ENCODE measurements around the gene ONECUT3.

The ONECUT3 gene

DNA sequence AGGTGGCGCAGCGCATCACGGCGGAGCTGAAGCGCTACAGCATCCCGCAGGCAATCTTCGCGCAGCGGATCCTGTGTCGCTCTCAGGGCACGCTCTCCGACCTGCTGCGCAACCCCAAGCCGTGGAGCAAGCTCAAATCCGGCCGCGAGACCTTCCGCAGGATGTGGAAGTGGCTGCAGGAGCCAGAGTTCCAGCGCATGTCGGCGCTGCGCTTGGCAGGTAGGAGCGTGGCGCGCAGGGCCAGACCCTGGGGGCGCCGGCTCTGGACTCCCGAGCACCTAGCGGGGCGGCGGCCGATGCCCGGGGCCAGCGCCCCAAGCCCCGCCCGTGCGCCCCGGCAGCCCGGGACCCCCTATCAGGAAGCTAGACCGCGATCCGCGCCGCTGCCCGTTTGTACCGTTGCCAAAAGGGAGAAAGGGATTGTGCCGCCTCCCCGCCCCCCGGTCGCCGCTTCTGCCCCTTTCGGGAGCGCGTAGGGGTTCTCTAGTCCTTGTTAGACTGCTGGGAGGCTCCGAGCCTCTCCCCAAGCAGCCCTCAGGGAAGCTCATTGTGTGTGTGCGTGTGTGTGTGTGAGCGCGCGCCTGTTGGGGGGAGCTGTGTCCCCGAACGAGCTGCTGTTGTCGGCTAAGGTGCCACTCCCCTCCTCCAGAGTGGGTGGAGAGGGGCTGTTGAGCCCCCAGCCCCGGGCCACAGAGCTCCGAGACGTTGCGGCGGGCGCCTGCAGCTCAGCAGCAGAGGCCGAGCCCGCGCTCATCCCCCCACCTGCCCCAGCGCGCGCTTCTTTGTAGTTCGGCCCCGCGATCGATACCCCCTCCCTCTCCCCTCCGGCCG is 1.5 kb downstream of the ONECUT3 start:
- no peak overlapping the region for H3K14ac ChIP-seq (ENCODE audit: low read length in 2 of 2)

DNA sequence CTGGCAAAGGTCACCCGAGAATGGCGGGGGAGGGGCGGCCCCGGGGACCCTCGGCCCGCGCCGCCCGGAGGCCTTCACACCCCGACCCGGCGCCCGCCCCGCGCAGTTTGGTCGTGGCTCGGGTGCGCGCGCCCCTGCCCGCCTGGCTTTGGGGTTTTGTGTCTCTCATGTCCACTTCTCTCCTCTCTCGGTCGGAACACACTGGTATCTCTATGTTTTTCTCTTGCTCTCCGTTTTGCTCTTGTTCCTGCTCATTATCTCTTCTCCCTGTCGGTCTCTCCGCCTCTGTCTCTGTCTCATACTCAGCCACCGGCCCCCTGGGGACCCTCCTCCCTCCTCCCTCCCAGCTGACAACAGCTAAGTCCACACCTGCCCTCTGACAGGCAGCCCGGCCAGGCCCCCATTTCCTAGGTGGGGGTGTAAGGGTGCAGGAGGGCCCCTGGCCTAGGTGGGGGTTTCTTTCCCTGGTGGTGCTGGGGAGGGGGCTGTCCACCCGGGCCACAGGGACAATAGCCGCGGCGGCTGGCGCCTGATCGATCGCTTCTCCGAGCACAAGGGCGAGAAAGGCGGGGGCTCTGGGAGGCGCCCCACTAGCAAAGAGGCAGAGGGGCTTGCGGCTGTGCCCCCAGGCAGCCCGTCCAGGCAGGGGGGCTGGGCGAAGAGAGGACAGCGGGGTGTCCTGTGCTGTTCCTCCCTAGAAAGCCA is 2.3 kb downstream of the ONECUT3 start:
- H3K4ac ChIP-seq (ENCODE audit: low read depth in 1 of 2, low read length in 2 of 2) = no peak overlapping the region
- no peak overlapping the region for H2AK5ac ChIP-seq (ENCODE audit: low read length, severe bottlenecking)
- peaks cover 17% of the 10 kb centered on the region for H3K4me1 ChIP-seq (ENCODE audit: control insufficient read depth, insufficient read depth, low read depth, low read length)
- DNase-seq = no peak
- H2BK15ac ChIP-seq (ENCODE audit: low read depth, poor library complexity, severe bottlenecking) = no peak overlapping the region
- no peak overlapping the region for H4K91ac ChIP-seq (ENCODE audit: low read length)
- no peaks in the 10 kb centered on the region for H3K9me3 ChIP-seq (ENCODE audit: control insufficient read depth, low read length)
- H3K18ac ChIP-seq (ENCODE audit: low read depth in 1 of 2, low read length in 2 of 2) = no peak overlapping the region
- H3K79me1 ChIP-seq (replicated peaks; ENCODE audit: low read length, poor library complexity, severe bottlenecking) = no peaks in the 10 kb centered on the region
- H3K14ac ChIP-seq (ENCODE audit: low read length in 2 of 2) = no peak overlapping the region
- no peak overlapping the region for H3K23ac ChIP-seq (ENCODE audit: low read length in 2 of 2)
- H2AFZ ChIP-seq (ENCODE audit: low read depth, low read length) = no peak overlapping the region
- H3K27ac ChIP-seq (ENCODE audit: low read length, poor library complexity, severe bottlenecking) = no peak overlapping the region
- H2BK120ac ChIP-seq (ENCODE audit: low read depth, low read length) = no peak overlapping the region
- no peak overlapping the region for H3K4me2 ChIP-seq (ENCODE audit: low read length, poor library complexity, severe bottlenecking)
- no peak overlapping the region for H2BK5ac ChIP-seq (ENCODE audit: low read depth, low read length, poor library complexity, severe bottlenecking)
- peaks cover 0 to 3% of the 10 kb centered on the region in 2 experiments for H3K36me3 ChIP-seq (ENCODE audit: control insufficient read depth in 1 of 2, insufficient read depth in 2 of 2, low read depth in 1 of 2, low read length in 2 of 2)
- WGBS = 1% methylated on average over 36 of the region's 43 CpGs
- no peak overlapping the region for H3K9ac ChIP-seq (ENCODE audit: low read length)
- no peak overlapping the region for H2BK12ac ChIP-seq (ENCODE audit: low read length in 2 of 2)
- H4K8ac ChIP-seq (ENCODE audit: low read length) = no peak overlapping the region
- no peak overlapping the region for H3K4me3 ChIP-seq (ENCODE audit: insufficient read depth in 1 of 2, low read depth in 1 of 2, low read length in 2 of 2)
- H3K27me3 ChIP-seq (ENCODE audit: control insufficient read depth in 1 of 2, insufficient read depth in 1 of 2, low read length in 2 of 2) = peaks cover 84 to 85% of the 10 kb centered on the region in 2 experiments

More for the DNA sequence above, 1.5 kb downstream of the ONECUT3 start:
- H2BK12ac ChIP-seq (ENCODE audit: low read length in 2 of 2) = no peak overlapping the region
- no peak overlapping the region for H3K4me2 ChIP-seq (ENCODE audit: low read length, poor library complexity, severe bottlenecking)
- no peak overlapping the region for H3K4me3 ChIP-seq (ENCODE audit: insufficient read depth in 1 of 2, low read depth in 1 of 2, low read length in 2 of 2)
- no peak overlapping the region for H3K18ac ChIP-seq (ENCODE audit: low read depth in 1 of 2, low read length in 2 of 2)
- no peaks in the 10 kb centered on the region for H3K9me3 ChIP-seq (ENCODE audit: control insufficient read depth, low read length)
- H3K27ac ChIP-seq (ENCODE audit: low read length, poor library complexity, severe bottlenecking) = no peak overlapping the region
- no peak overlapping the region for H3K4ac ChIP-seq (ENCODE audit: low read depth in 1 of 2, low read length in 2 of 2)
- H2BK5ac ChIP-seq (ENCODE audit: low read depth, low read length, poor library complexity, severe bottlenecking) = no peak overlapping the region
- H3K79me1 ChIP-seq (replicated peaks; ENCODE audit: low read length, poor library complexity, severe bottlenecking) = no peaks in the 10 kb centered on the region
- no peak overlapping the region for H4K91ac ChIP-seq (ENCODE audit: low read length)
- H2BK15ac ChIP-seq (ENCODE audit: low read depth, poor library complexity, severe bottlenecking) = no peak overlapping the region
- H3K23ac ChIP-seq (ENCODE audit: low read length in 2 of 2) = no peak overlapping the region
- peaks cover 0 to 3% of the 10 kb centered on the region in 2 experiments for H3K36me3 ChIP-seq (ENCODE audit: control insufficient read depth in 1 of 2, insufficient read depth in 2 of 2, low read depth in 1 of 2, low read length in 2 of 2)
- peak; percentile 30 for DNase-seq
- no peak overlapping the region for H2AK5ac ChIP-seq (ENCODE audit: low read length, severe bottlenecking)
- 3% methylated on average over 72 of the region's 80 CpGs for WGBS
- H3K9ac ChIP-seq (ENCODE audit: low read length) = no peak overlapping the region
- H2BK120ac ChIP-seq (ENCODE audit: low read depth, low read length) = no peak overlapping the region
- peaks cover 84 to 85% of the 10 kb centered on the region in 2 experiments for H3K27me3 ChIP-seq (ENCODE audit: control insufficient read depth in 1 of 2, insufficient read depth in 1 of 2, low read length in 2 of 2)
- no peak overlapping the region for H2AFZ ChIP-seq (ENCODE audit: low read depth, low read length)
- peaks cover 17% of the 10 kb centered on the region for H3K4me1 ChIP-seq (ENCODE audit: control insufficient read depth, insufficient read depth, low read depth, low read length)
- H4K8ac ChIP-seq (ENCODE audit: low read length) = no peak overlapping the region

DNA sequence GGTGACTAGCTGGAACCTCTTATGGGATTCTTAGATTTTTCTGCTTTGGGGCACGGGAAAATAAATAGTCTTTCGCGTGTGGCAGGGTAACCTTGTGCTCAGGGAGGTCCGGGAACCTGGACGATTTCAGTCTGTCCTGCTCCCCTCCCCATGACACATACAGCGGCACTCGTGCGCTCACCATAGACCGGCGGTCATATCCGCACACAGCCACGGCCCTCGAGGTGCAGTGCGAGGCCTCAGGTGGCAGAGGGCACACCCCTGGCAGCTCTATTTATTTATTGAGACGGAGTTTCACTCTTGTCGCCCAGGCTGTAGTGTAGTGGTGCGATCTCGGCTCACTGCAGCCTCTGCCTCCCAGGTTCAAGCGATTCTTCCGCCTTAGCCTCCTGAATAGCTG is 3.0 kb downstream of the ONECUT3 start:
- Histone ChIP-seq H2BK15ac (ENCODE audit: low read depth, poor library complexity, severe bottlenecking) (no peak overlapping the region), H4K91ac (ENCODE audit: low read length) (no peak overlapping the region), H3K18ac (ENCODE audit: low read depth in 1 of 2, low read length in 2 of 2) (no peak overlapping the region), H3K14ac (ENCODE audit: low read length in 2 of 2) (no peak overlapping the region), H3K36me3 (ENCODE audit: control insufficient read depth in 1 of 2, insufficient read depth in 2 of 2, low read depth in 1 of 2, low read length in 2 of 2) (peaks cover 0 to 3% of the 10 kb centered on the region in 2 experiments), H3K4me2 (ENCODE audit: low read length, poor library complexity, severe bottlenecking) (no peak overlapping the region), H3K9ac (ENCODE audit: low read length) (no peak overlapping the region), H2AFZ (ENCODE audit: low read depth, low read length) (no peak overlapping the region), H2AK5ac (ENCODE audit: low read length, severe bottlenecking) (no peak overlapping the region), H3K27me3 (ENCODE audit: control insufficient read depth in 1 of 2, insufficient read depth in 1 of 2, low read length in 2 of 2) (peaks cover 84% of the 10 kb centered on the region in 2 experiments), H2BK5ac (ENCODE audit: low read depth, low read length, poor library complexity, severe bottlenecking) (no peak overlapping the region), H2BK120ac (ENCODE audit: low read depth, low read length) (no peak overlapping the region), H3K9me3 (ENCODE audit: control insufficient read depth, low read length) (no peaks in the 10 kb centered on the region), H3K23ac (ENCODE audit: low read length in 2 of 2) (no peak overlapping the region), H2BK12ac (ENCODE audit: low read length in 2 of 2) (no peak overlapping the region), H3K4me1 (ENCODE audit: control insufficient read depth, insufficient read depth, low read depth, low read length) (peaks cover 17% of the 10 kb centered on the region), H3K27ac (ENCODE audit: low read length, poor library complexity, severe bottlenecking) (no peak overlapping the region), H3K4ac (ENCODE audit: low read depth in 1 of 2, low read length in 2 of 2) (no peak overlapping the region), H3K4me3 (ENCODE audit: insufficient read depth in 1 of 2, low read depth in 1 of 2, low read length in 2 of 2) (no peak overlapping the region), H3K79me1 (replicated peaks; ENCODE audit: low read length, poor library complexity, severe bottlenecking) (no peaks in the 10 kb centered on the region), H4K8ac (ENCODE audit: low read length) (no peak overlapping the region)
- no peak for DNase-seq
- 21% methylated on average over 18 of the region's 20 CpGs for WGBS

GRCh38 chr19:1756705-1757465 is 3.6 kb downstream of the ONECUT3 start:
- H3K4me3 ChIP-seq (ENCODE audit: insufficient read depth in 1 of 2, low read depth in 1 of 2, low read length in 2 of 2) = no peak overlapping the region
- no peak overlapping the region for H2AK5ac ChIP-seq (ENCODE audit: low read length, severe bottlenecking)
- no peak overlapping the region for H4K8ac ChIP-seq (ENCODE audit: low read length)
- no peaks in the 10 kb centered on the region for H3K79me1 ChIP-seq (replicated peaks; ENCODE audit: low read length, poor library complexity, severe bottlenecking)
- no peak overlapping the region for H2BK120ac ChIP-seq (ENCODE audit: low read depth, low read length)
- no peak overlapping the region for H3K4ac ChIP-seq (ENCODE audit: low read depth in 1 of 2, low read length in 2 of 2)
- no peak overlapping the region for H4K91ac ChIP-seq (ENCODE audit: low read length)
- no peak overlapping the region for H2BK12ac ChIP-seq (ENCODE audit: low read length in 2 of 2)
- DNase-seq = no peak
- peaks cover 17% of the 10 kb centered on the region for H3K4me1 ChIP-seq (ENCODE audit: control insufficient read depth, insufficient read depth, low read depth, low read length)
- no peak overlapping the region for H3K9ac ChIP-seq (ENCODE audit: low read length)
- no peak overlapping the region for H2BK15ac ChIP-seq (ENCODE audit: low read depth, poor library complexity, severe bottlenecking)
- H2BK5ac ChIP-seq (ENCODE audit: low read depth, low read length, poor library complexity, severe bottlenecking) = no peak overlapping the region
- H3K4me2 ChIP-seq (ENCODE audit: low read length, poor library complexity, severe bottlenecking) = no peak overlapping the region
- 7% methylated on average over 27 of the region's 29 CpGs for WGBS
- H3K27me3 ChIP-seq (ENCODE audit: control insufficient read depth in 1 of 2, insufficient read depth in 1 of 2, low read length in 2 of 2) = peaks cover 84% of the 10 kb centered on the region in 2 experiments
- H2AFZ ChIP-seq (ENCODE audit: low read depth, low read length) = no peak overlapping the region
- H3K18ac ChIP-seq (ENCODE audit: low read depth in 1 of 2, low read length in 2 of 2) = no peak overlapping the region
- H3K14ac ChIP-seq (ENCODE audit: low read length in 2 of 2) = no peak overlapping the region
- no peak overlapping the region for H3K27ac ChIP-seq (ENCODE audit: low read length, poor library complexity, severe bottlenecking)
- peaks cover 0 to 3% of the 10 kb centered on the region in 2 experiments for H3K36me3 ChIP-seq (ENCODE audit: control insufficient read depth in 1 of 2, insufficient read depth in 2 of 2, low read depth in 1 of 2, low read length in 2 of 2)
- H3K23ac ChIP-seq (ENCODE audit: low read length in 2 of 2) = no peak overlapping the region
- no peaks in the 10 kb centered on the region for H3K9me3 ChIP-seq (ENCODE audit: control insufficient read depth, low read length)
